Skeletal muscle tissue (tissue), 4 donors: ENCODE results near the gene CSNK1A1. TPM values are rescaled to one million over a fixed set of nuclear protein-coding genes. Genes with fewer than 3 reads are reported as not detected.
"Not testable (repeated sequence)": the region's sequence is repeated elsewhere in the genome, so short reads cannot be mapped to it uniquely, and the experiment has no call there.

ENCODE experiments used
- H3K27ac ChIP-seq: one replicate; pipeline ENCODE4 v1.7.0; 2013; ENCODE audit warnings: mild to moderate bottlenecking, low read depth, low read length, inconsistent platforms
- H3K27me3 ChIP-seq, 3 donors: one replicate each; pipeline ENCODE4 v1.7.0; 2013; ENCODE audit warnings: low read length in 3 of 3; ENCODE audit not compliant: control insufficient read depth in 3 of 3, insufficient read depth in 3 of 3
- H3K36me3 ChIP-seq, 3 donors: one replicate each; pipeline ENCODE4 v1.7.0; 2013; ENCODE audit warnings: low read length in 3 of 3; ENCODE audit not compliant: control insufficient read depth in 3 of 3, insufficient read depth in 3 of 3
- H3K4me1 ChIP-seq, 3 donors: one replicate each; pipeline ENCODE4 v1.7.0; 2013; ENCODE audit warnings: low read length in 3 of 3, mild to moderate bottlenecking in 3 of 3; ENCODE audit not compliant: control insufficient read depth in 3 of 3, insufficient read depth in 3 of 3
- H3K4me3 ChIP-seq, 3 donors: one replicate each; pipeline ENCODE4 v1.7.0; 2013; ENCODE audit warnings: low read length in 3 of 3
- H3K9ac ChIP-seq, 3 donors: one replicate each; pipeline ENCODE4 v1.7.0; 2013; ENCODE audit warnings: low read length in 3 of 3, mild to moderate bottlenecking in 3 of 3, moderate library complexity in 2 of 3, low read depth in 1 of 3
- H3K9me3 ChIP-seq, 3 donors: one replicate each; pipeline ENCODE4 v1.7.0; 2013; ENCODE audit warnings: low read length in 3 of 3; ENCODE audit not compliant: control insufficient read depth in 3 of 3
- total RNA-seq: library from RNA; depleted of rRNA; stranded (reverse); fragments of >200 nt; gene quantifications from one replicate; pipeline ENCODE4 v1.2.3, GENCODE V29; 2014
- donor health status: Osteomylitis.

CSNK1A1 gene
- total RNA-seq, 1 donor from 2014 or later, result 161 TPM

DNA sequence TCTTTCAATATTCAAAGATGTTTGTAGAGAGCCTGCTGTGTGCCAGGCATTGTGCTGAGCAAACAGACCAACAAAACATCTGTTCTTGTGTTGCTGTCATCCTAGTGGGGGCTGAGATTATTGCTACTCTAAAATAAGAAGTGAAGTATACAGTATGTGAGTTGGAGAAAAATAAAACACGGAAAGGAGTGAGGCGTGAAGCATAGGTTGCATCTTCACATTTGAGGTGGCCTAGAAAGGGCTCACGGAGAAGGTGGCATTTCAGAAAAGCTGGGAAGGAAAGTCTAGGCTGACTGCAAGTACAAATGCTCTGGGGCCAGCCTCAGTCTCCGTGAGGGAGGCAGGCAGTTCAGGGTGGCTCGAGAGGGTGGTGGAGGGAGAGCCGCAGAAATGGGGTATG, 80.3 kb downstream of the CSNK1A1 start:
- Histone ChIP-seq H3K9me3 (no peaks in the 10 kb centered on the region), H3K9ac (no peak overlapping the region), H3K4me1 (peaks cover 19 to 27% (median 20%) of the 10 kb centered on the region in 3 donors), H3K4me3 (no peak overlapping the region), H3K27me3 (no peaks in the 10 kb centered on the region), H3K27ac (no peak overlapping the region), H3K36me3 (no peaks in the 10 kb centered on the region)

DNA sequence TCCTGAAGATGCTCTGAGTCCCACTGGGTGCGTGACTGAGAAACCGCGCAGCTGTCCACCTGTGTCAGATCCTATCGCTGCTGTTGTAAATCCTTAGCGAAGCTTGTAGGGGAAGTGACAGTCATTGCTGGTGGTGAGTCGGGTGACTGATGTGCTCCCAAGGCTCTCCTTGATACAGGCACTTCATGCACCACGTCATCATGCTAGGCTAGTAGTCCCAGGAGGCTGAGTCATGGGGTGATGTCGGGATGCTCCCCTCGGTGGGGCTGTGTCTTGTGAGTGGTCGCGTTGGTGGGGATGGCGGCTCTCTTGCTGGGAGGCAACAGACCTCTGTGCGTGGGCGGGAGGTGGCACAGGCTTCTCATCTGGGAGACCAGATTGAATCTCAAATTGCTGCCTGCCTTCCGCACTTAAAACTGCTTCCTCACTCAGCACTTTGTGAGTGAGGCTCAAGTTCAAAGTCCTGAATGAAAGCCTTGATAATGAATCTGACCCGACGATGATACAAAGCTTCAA, 84.7 kb downstream of the CSNK1A1 start:
- H3K9me3 ChIP-seq, result no peaks in the 10 kb centered on the region
- H3K4me1 ChIP-seq, result peaks cover 26 to 32% (median 30%) of the 10 kb centered on the region in 3 donors
- H3K36me3 ChIP-seq, result no peaks in the 10 kb centered on the region
- H3K27ac ChIP-seq, result no peak overlapping the region
- H3K27me3 ChIP-seq, result no peaks in the 10 kb centered on the region
- peak overlapping the region in 2 of 3 donors; percentile 40 to 58 for H3K4me3 ChIP-seq
- peak overlapping the region in 2 of 3 donors; percentile 38 to 57 for H3K9ac ChIP-seq

DNA sequence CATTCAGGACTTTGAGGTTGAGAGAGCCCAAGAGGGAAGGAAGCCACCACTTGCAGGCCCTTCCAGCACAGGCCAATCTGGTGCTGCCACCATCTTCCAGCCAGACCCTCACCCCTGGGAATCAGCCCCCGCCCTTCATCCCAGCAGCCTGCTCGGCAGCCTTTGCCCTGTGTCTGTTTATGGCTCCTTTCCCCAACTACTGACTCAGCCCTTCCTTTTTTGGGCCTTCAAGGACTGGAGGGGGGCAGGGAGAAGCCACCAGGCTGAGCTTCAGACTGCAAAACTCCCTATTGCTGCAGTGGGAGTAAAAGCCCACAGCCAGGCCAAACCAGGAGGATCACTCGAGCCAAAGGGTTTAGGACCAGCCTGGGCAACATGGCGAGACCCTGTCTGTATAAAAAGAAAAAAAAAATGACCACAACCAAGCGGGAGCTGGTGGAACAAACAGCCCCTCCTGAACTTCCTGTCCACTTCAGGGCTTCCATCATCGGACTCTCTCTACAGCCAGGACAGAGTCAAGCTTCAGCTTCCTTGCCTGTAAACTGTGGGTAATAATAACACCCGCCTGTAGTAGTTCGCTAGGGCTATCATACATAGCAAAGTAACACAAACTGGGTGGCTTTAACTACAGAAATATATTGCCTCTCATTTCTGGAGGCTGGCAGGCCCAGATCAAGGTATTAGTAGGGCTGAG, 86.3 kb downstream of the CSNK1A1 start:
- Histone ChIP-seq H3K9ac (peak overlapping the region; percentile 16 to 69 (median 65)), H3K36me3 (no peaks in the 10 kb centered on the region), H3K9me3 (no peaks in the 10 kb centered on the region), H3K27me3 (no peaks in the 10 kb centered on the region), H3K27ac (peak overlapping the region; percentile 75), H3K4me3 (peak overlapping the region in 2 of 3 donors; percentile 34 to 35), H3K4me1 (peaks cover 20 to 25% (median 24%) of the 10 kb centered on the region in 3 donors)

DNA sequence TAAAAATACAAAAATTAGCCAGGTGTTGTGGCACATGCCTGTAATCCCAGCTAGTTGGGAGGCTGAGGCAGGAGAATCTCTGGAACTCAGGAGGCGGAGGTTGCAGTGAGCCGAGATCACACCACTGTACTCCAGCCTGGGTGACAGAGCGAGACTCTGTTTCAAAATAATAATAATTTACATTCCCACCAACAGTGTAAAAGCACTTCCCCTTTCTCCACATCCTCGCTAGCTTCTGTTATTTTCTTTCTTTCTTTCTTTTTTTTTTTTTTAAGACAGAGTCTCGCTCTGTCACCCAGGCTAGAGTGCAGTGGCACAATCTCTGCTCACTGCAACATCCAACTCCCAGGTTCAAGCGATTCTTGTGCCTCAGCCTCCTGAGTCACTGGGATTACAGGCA, 89.3 kb downstream of the CSNK1A1 start:
- not testable (repeated sequence) for H3K9ac ChIP-seq, H3K4me3 ChIP-seq, H3K36me3 ChIP-seq, H3K27ac ChIP-seq, H3K9me3 ChIP-seq, H3K27me3 ChIP-seq
- peaks cover 21 to 24% (median 24%) of the 10 kb centered on the region in 3 donors for H3K4me1 ChIP-seq

DNA sequence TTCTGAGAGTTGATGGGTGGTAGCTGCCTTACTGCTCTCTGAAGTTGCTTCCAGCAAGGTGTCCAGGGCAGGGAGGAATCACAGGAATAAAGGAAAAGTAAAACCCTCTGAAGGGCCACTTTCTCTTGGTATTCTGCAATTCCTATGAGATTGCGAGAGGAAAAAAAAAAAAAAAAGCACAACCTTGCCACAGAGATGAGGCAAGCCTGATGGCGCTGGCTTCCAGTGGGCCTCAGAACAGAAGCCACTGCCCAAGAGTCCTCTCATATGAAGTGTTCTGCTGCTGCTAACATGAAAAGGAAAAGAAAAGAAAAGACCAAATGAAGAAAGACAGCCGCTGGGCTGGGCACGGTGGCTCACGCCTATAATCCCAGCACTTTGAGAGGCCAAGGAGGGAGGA, 91.3 kb downstream of the CSNK1A1 start:
- no peaks in the 10 kb centered on the region for H3K36me3 ChIP-seq
- no peaks in the 10 kb centered on the region for H3K27me3 ChIP-seq
- H3K9me3 ChIP-seq, result no peaks in the 10 kb centered on the region
- no peak overlapping the region for H3K27ac ChIP-seq
- no peak overlapping the region for H3K4me3 ChIP-seq
- peaks cover 23 to 27% (median 23%) of the 10 kb centered on the region in 3 donors for H3K4me1 ChIP-seq
- no peak overlapping the region for H3K9ac ChIP-seq

DNA sequence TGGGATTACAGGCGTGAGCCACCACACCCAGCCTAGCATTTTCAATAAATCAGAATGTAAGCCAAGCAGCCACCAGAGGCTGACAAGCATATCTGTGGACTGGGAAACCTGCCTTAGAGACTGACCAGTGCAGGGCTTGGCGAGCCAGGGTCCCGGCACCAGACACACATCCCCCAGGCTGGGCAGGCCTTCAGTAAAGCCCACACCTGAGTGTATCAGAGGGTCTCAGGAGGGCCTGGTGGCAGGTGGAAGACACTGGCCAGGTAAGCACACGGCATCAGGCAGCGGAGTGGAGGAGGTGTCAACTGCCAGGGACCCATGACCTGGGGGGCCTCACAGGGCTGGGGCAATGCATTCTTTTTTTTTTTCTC, 93.9 kb downstream of the CSNK1A1 start:
- H3K4me1 ChIP-seq, result peaks cover 29 to 36% (median 30%) of the 10 kb centered on the region in 3 donors
- H3K27me3 ChIP-seq, result no peaks in the 10 kb centered on the region
- no peaks in the 10 kb centered on the region for H3K36me3 ChIP-seq
- no peaks in the 10 kb centered on the region for H3K9me3 ChIP-seq
- H3K27ac ChIP-seq, result peak overlapping the region; percentile 89
- peak overlapping the region in 1 of 3 donors; percentile 3 for H3K9ac ChIP-seq
- no peak overlapping the region for H3K4me3 ChIP-seq

DNA sequence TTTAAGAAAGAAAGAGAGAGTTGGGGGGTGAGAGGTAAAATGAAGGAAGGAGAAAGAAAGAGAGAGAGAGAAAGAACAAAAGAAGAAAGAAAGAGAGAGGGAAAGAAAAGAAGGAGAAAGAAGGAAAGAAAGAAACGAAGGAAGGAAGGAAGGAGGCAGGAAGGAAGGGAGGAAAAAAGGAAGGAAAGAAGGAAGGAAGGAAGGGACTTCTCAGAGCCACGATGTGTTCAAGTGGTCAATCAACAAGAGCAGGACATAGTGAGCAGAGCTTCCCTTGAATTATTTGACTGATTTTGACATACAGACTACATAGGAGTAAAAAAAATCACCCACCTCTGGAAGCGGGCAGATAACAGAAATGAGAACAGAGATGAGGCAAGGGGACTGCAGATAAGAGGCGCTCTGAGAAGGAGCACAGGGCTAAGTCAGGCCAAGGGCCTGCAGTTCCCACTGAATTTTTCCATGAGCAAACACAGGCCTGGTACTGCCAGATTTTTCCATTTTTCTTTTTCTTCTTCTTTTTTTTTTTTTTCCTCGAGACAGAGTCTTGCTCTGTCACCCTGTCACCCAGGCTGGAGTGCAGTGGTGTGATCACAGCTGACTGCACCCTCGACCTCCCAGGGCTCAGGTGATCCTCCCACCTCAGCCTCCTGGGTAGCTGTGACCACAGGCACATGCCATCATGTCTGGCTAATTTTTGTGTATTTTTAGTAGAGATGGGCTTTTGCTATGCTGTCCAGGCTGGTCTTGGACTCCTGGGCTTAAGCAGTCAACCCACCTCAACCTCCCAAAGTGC, 94.4 kb downstream of the CSNK1A1 start:
- Histone ChIP-seq H3K9ac (peak overlapping the region in 1 of 3 donors; percentile 27), H3K4me1 (peaks cover 34 to 42% (median 36%) of the 10 kb centered on the region in 3 donors), H3K27me3 (no peaks in the 10 kb centered on the region), H3K27ac (peak overlapping the region; percentile 89), H3K4me3 (no peak overlapping the region), H3K9me3 (no peaks in the 10 kb centered on the region), H3K36me3 (no peaks in the 10 kb centered on the region)

DNA sequence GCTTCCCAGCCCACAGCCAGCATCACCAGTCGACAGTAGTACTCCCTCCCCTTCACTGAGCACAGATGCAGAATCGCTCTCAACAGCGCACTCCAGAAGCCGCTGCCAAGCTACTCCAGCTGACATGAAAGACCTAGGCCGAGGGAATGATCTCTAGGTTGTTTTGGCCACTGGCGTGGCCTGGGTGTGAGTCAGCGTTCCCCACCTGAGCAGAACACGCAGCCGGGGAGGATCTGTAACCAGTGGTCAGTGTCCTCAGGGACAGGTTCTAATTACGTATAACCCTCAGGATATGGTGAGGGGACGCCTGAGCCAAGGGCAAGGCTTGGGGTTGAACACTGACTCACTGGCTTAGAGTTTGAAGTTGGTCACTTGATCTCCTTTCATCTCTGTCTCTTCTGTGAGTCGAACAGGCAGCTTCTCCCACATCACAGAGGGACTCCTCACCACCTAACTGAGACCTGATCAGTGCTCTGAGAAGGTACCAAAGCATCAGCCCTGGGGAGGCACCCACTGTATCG, 95.3 kb downstream of the CSNK1A1 start:
- peak overlapping the region; percentile 33 to 47 (median 45) for H3K4me3 ChIP-seq
- H3K9ac ChIP-seq, result peak overlapping the region; percentile 57 to 71 (median 59)
- no peaks in the 10 kb centered on the region for H3K36me3 ChIP-seq
- peaks cover 43 to 51% (median 44%) of the 10 kb centered on the region in 3 donors for H3K4me1 ChIP-seq
- peak overlapping the region; percentile 89 for H3K27ac ChIP-seq
- H3K27me3 ChIP-seq, result no peaks in the 10 kb centered on the region
- no peaks in the 10 kb centered on the region for H3K9me3 ChIP-seq

DNA sequence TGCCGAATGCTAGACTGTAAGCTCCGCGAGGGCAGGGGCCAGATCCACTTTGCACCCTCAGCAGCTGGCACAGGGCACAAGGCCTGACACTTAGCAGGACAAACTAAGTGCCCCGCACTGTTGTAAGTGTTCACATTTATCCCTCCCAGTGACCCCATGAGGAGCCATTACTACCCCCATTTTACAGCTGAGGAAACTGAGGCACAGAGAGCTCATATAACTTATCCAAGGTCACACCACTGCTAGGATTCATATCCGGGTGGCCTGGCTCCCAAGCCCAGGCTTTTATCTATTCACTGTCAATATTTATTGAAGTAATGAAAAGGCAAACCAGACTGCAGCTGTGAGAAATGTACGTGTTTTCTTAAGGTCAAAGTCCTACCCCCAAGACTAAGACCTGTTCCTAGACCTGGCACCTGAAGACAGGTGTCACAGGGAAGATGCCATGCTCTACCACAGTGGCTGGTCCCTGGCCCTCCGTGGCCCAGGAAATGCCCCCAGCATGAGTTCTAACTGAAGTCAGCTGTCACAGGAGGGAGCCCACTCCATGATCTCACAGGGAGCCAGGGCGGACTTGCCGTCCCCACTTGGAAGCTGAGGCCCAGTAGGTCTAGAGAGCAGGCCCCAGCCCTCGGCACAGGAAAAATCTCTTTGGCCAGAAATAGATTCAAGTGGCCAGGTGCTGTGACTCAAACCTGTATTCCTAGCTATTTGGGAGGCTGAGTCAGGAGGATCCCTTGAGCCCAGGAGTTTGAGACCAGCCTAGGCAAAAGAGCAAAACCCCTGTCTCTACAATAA, 97.4 kb downstream of the CSNK1A1 start:
- H3K27ac ChIP-seq, result peak overlapping the region; percentile 71
- peak overlapping the region in 1 of 3 donors; percentile 49 for H3K4me3 ChIP-seq
- no peaks in the 10 kb centered on the region for H3K9me3 ChIP-seq
- H3K36me3 ChIP-seq, result no peaks in the 10 kb centered on the region
- peak overlapping the region; percentile 28 to 60 (median 40) for H3K9ac ChIP-seq
- no peaks in the 10 kb centered on the region for H3K27me3 ChIP-seq
- peaks cover 60 to 69% (median 64%) of the 10 kb centered on the region in 3 donors for H3K4me1 ChIP-seq
